Measurements from ENCODE around the gene ULK2.
"Not testable (repeated sequence)": the region's sequence is repeated elsewhere in the genome, so short reads cannot be mapped to it uniquely, and the experiment has no call there.

The ULK2 gene

GRCh38 chr17:19873346-19873745, 5.6 kb upstream of the ULK2 start:
- ChIA-PET POLR2A (interaction anchor here (0.6 kb wide), 1 partner anchor 1169 kb away, joined by 3 read pairs; the partner anchor contains the start of gene USP22), CTCF (no interaction called here)
- no peak for DNase-seq (ENCODE audit: low read depth, low spot score)
- no peak overlapping the region for H3K4me3 ChIP-seq (ENCODE audit: low read depth, low read length)
- TF ChIP-seq, protein P1, sequence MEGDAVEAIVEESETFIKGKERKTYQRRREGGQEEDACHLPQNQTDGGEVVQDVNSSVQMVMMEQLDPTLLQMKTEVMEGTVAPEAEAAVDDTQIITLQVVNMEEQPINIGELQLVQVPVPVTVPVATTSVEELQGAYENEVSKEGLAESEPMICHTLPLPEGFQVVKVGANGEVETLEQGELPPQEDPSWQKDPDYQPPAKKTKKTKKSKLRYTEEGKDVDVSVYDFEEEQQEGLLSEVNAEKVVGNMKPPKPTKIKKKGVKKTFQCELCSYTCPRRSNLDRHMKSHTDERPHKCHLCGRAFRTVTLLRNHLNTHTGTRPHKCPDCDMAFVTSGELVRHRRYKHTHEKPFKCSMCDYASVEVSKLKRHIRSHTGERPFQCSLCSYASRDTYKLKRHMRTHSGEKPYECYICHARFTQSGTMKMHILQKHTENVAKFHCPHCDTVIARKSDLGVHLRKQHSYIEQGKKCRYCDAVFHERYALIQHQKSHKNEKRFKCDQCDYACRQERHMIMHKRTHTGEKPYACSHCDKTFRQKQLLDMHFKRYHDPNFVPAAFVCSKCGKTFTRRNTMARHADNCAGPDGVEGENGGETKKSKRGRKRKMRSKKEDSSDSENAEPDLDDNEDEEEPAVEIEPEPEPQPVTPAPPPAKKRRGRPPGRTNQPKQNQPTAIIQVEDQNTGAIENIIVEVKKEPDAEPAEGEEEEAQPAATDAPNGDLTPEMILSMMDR (IDR thresholded peaks at IDR 0.05; ENCODE audit: insufficient read depth, low read length, missing control alignments): no peak

DNA sequence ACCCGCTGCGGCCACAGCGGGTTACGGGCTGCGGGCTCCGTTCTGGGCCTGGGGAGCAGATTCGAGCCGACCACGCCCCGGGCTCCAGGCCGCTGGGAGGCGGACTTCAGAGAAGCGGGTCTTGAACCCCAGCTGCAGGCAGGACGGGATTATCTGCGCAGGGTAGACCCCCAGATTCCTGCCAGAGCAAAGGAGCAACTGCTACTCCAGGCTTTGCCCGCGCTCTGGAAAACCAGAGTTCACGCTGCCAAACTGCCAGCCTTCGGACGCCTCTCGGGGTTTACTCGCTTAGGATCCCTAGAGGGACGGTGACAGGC, 301 bp upstream of the ULK2 start:
- TF ChIP-seq, protein P1 (IDR thresholded peaks at IDR 0.05; ENCODE audit: insufficient read depth, low read length, missing control alignments): no peak
- no peak for DNase-seq (ENCODE audit: low read depth, low spot score)
- ChIA-PET CTCF (interaction anchor here (0.6 to 1.6 kb wide), 5 partner anchors 11 to 144 kb away, joined by 3 to 6 read pairs (median 3); no protein-coding TSS in a partner anchor), POLR2A (no interaction called here)
- H3K4me3 ChIP-seq (ENCODE audit: low read depth, low read length): peak overlapping the region; percentile 73

DNA sequence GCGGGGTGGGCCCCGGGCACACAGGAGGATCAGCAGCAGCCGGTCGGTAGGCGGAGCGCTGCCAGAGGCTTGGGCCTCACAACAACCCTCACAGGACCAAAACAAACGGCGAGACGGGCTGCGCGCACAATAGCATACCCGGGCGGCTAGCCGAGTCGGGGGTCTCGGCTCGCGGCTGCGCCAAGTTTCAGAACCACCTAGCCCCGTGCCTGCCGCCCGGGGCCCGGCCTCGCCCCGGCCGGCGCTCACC, 732 bp downstream of the ULK2 start:
- POLR2A ChIA-PET: no interaction called here
- TF ChIP-seq, protein P1 (IDR thresholded peaks at IDR 0.05; ENCODE audit: insufficient read depth, low read length, missing control alignments): peak; percentile 43
- CTCF ChIA-PET: interaction anchor here (1.4 to 1.5 kb wide), 2 partner anchors 11 to 12 kb away, joined by 3 read pairs; no protein-coding TSS in a partner anchor
- H3K4me3 ChIP-seq (ENCODE audit: low read depth, low read length): peak overlapping the region; percentile 73
- no peak for DNase-seq (ENCODE audit: low read depth, low spot score)

- POLR2A ChIA-PET: no interaction called here
- H3K4me3 ChIP-seq (ENCODE audit: low read depth, low read length): no peak overlapping the region
- CTCF ChIA-PET: no interaction called here
- no peak for DNase-seq (ENCODE audit: low read depth, low spot score)
- TF ChIP-seq, protein P1 (IDR thresholded peaks at IDR 0.05; ENCODE audit: insufficient read depth, low read length, missing control alignments): no peak
These were observed 2.7 kb downstream of the ULK2 start for GRCh38 chr17:19865021-19865420.

DNA sequence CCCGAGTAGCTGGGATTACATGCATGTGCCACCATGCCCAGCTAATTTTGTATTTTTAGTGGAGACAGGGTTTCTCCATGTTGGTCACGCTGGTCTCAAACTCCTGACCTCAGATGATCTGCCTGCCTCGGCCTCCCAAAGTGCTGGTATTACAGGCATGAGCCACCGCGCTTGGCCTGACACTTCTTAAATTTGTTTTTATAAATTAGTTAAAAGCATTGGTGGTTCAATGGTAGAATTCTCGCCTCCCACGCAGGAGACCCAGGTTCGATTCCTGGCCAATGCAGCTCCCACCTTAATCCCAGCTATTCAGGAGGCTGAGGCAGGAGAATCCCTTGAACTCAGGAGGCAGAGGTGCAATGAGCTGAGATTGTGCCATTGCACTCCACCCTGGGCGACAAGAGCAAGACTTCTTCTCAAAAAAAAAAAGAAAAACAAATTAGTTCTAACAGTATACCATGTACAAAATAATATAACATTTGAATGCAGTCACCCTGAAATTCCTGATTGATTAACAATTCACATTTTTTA, 7.0 kb downstream of the ULK2 start:
- CTCF ChIA-PET: interaction anchor here (0.6 to 0.7 kb wide), 3 partner anchors 25 to 63 kb away, joined by 3 read pairs; no protein-coding TSS in a partner anchor
- DNase-seq (ENCODE audit: low read depth, low spot score); POLR2A ChIA-PET; H3K4me3 ChIP-seq (ENCODE audit: low read depth, low read length): not testable (repeated sequence)

GRCh38 chr17:19857640-19858039, 10.1 kb downstream of the ULK2 start:
- TF ChIP-seq, protein P1 (IDR thresholded peaks at IDR 0.05; ENCODE audit: insufficient read depth, low read length, missing control alignments): no peak
- DNase-seq (ENCODE audit: low read depth, low spot score): no peak
- ChIA-PET CTCF (interaction anchor here (1.1 kb wide), 1 partner anchor 11 kb away, joined by 3 read pairs; no protein-coding TSS in a partner anchor), POLR2A (no interaction called here)
- H3K4me3 ChIP-seq (ENCODE audit: low read depth, low read length): no peak overlapping the region

GRCh38 chr17:19833914-19834313, 33.8 kb downstream of the ULK2 start:
- ChIA-PET POLR2A (no interaction called here), CTCF (no interaction called here)
- no peak for DNase-seq (ENCODE audit: low read depth, low spot score)
- H3K4me3 ChIP-seq (ENCODE audit: low read depth, low read length): no peak overlapping the region
- TF ChIP-seq, protein P1 (IDR thresholded peaks at IDR 0.05; ENCODE audit: insufficient read depth, low read length, missing control alignments): no peak

Measured in AG04449 (cell line).